Liver (tissue), 9 donors: ENCODE data around the gene CUL4A. TPM values are rescaled to one million over a fixed set of nuclear protein-coding genes. Genes with fewer than 3 reads are reported as not detected.

Experiments
- DNase-seq: peaks from one replicate; pipeline ENCODE4 v3.0.0-alpha.2; 2017; ENCODE audit warnings: low spot score
- H3K27ac ChIP-seq, 2 donors: one replicate each; pipeline ENCODE4 v1.7.0; 2013; ENCODE audit warnings: inconsistent platforms in 2 of 2, low read length in 2 of 2, control low read depth in 1 of 2, low read depth in 1 of 2, mild to moderate bottlenecking in 1 of 2
- H3K27me3 ChIP-seq, 4 donors: one replicate each; pipeline versions ENCODE4 v1.6.1 to v1.7.0; 2013; ENCODE audit warnings: low read length in 3 of 4, inconsistent platforms in 1 of 4, mild to moderate bottlenecking in 1 of 4, moderate library complexity in 1 of 4; ENCODE audit not compliant: control insufficient read depth in 4 of 4, insufficient read depth in 4 of 4
- H3K36me3 ChIP-seq, 4 donors: one replicate each; pipeline versions ENCODE4 v1.6.1 to v1.7.0; 2013; ENCODE audit warnings: low read length in 3 of 4, mild to moderate bottlenecking in 3 of 4, low read depth in 1 of 4, moderate library complexity in 1 of 4; ENCODE audit not compliant: control insufficient read depth in 4 of 4, insufficient read depth in 3 of 4
- H3K4me1 ChIP-seq, 4 donors: one replicate each; pipeline versions ENCODE4 v1.6.1 to v1.7.0; 2013; ENCODE audit warnings: low read length in 3 of 4, mild to moderate bottlenecking in 3 of 4, moderate library complexity in 1 of 4; ENCODE audit not compliant: control insufficient read depth in 4 of 4, insufficient read depth in 4 of 4
- H3K4me3 ChIP-seq, 3 donors: one replicate each; pipeline versions ENCODE4 v1.6.1 to v1.7.0; 2013; ENCODE audit warnings: low read length in 3 of 3, control low read depth in 1 of 3, low read depth in 1 of 3, mild to moderate bottlenecking in 1 of 3
- H3K9ac ChIP-seq, 2 donors: one replicate each; pipeline ENCODE4 v1.7.0; 2013; ENCODE audit warnings: low read length in 2 of 2, mild to moderate bottlenecking in 2 of 2, moderate library complexity in 2 of 2, control low read depth in 1 of 2, low read depth in 1 of 2
- H3K9me3 ChIP-seq, 4 donors: one replicate each; pipeline versions ENCODE4 v1.6.1 to v1.7.0; 2013; ENCODE audit warnings: low read length in 3 of 4; ENCODE audit not compliant: control insufficient read depth in 4 of 4
- ATF3 ChIP-seq: IDR thresholded peaks from 2 replicates; pipeline ENCODE4 v1.6.1; 2016; ENCODE audit warnings: antibody characterized with exemption
- EGR1 ChIP-seq, 2 donors: IDR thresholded peaks; 2 replicates each; pipeline ENCODE4 v1.6.1; 2016 to 2018; ENCODE audit warnings: antibody characterized with exemption in 2 of 2, low read depth in 2 of 2
- FOXA2 ChIP-seq: IDR thresholded peaks from 2 replicates; pipeline ENCODE4 v1.6.1; 2016; ENCODE audit warnings: antibody characterized with exemption
- GABPA ChIP-seq, 2 donors: IDR thresholded peaks in 1 of 2; conservative IDR thresholded peaks in 1 of 2; 2 replicates each; pipeline ENCODE4 v1.6.1; 2016; ENCODE audit warnings: antibody characterized with exemption in 2 of 2, mild to moderate bottlenecking in 1 of 2, moderate library complexity in 1 of 2
- HNF4A ChIP-seq, 2 donors: conservative IDR thresholded peaks; 2 replicates each; pipeline ENCODE4 v1.6.1; 2016; ENCODE audit warnings: antibody characterized with exemption in 2 of 2, mild to moderate bottlenecking in 2 of 2
- HNF4G ChIP-seq: IDR thresholded peaks from 2 replicates; pipeline ENCODE4 v1.6.1; 2016; ENCODE audit warnings: antibody characterized with exemption
- MAX ChIP-seq: IDR thresholded peaks from 2 replicates; pipeline ENCODE4 v1.6.1; 2016; ENCODE audit warnings: antibody characterized with exemption
- NR2F2 ChIP-seq: IDR thresholded peaks from 2 replicates; pipeline ENCODE4 v1.6.1; 2016; ENCODE audit warnings: antibody characterized with exemption
- RAD21 ChIP-seq, 2 donors: IDR thresholded peaks; 2 replicates each; pipeline ENCODE4 v1.6.1; 2016; ENCODE audit warnings: antibody characterized with exemption in 2 of 2, mild to moderate bottlenecking in 2 of 2
- REST ChIP-seq: IDR thresholded peaks from 2 replicates; pipeline ENCODE4 v1.6.1; 2016; ENCODE audit warnings: antibody characterized with exemption, mild to moderate bottlenecking
- RXRA ChIP-seq, 2 donors: IDR thresholded peaks; 2 replicates each; pipeline ENCODE4 v1.6.1; 2017 to 2018; ENCODE audit warnings: antibody characterized with exemption in 2 of 2, mild to moderate bottlenecking in 1 of 2
- SP1 ChIP-seq: IDR thresholded peaks from 2 replicates; pipeline ENCODE4 v1.6.1; 2018; ENCODE audit warnings: antibody characterized with exemption, mild to moderate bottlenecking
- YY1 ChIP-seq: IDR thresholded peaks from 2 replicates; pipeline ENCODE4 v1.6.1; 2016; ENCODE audit warnings: antibody characterized with exemption, mild to moderate bottlenecking
- ZBTB33 ChIP-seq: IDR thresholded peaks from 2 replicates; pipeline ENCODE4 v1.6.1; 2016; ENCODE audit warnings: antibody characterized with exemption
- WGBS: extraction: QIAGEN DNeasy Blood & Tissue Kit; methylation state at CpG from one replicate; pipeline ENCODE4 v1.1.7; 2013; 5-methylcytosine and 5-hydroxymethylcytosine counted together
- polyA plus RNA-seq, 2 donors: library from polyadenylated mRNA; stranded (reverse) in 1 of 2; unstranded in 1 of 2; fragments of 200-250 nt in 1 of 2; fragments of >200 nt in 1 of 2; fragmentation: Nextera tagmentation in 1 of 2; extraction: Ambion mirVana in 1 of 2; gene quantifications; one replicate each; pipeline versions ENCODE4 v1.2.1 to v1.2.3, GENCODE V29; 2013 to 2015
- total RNA-seq, 2 donors: library from RNA; depleted of rRNA; stranded (reverse); fragments of >200 nt; gene quantifications; one replicate each; pipeline ENCODE4 v1.2.3, GENCODE V29; 2014
- donor health status: healthy.
- donor health status: healthy.
- donor health status: healthy.
- donor health status: healthy.
- donor health status: healthy.

CUL4A gene
- total and polyA plus RNA-seq, 4 donors = 19.9 to 89.4 (median 45.9) TPM

GRCh38 chr13:113196970-113197737, 12.3 kb upstream of the CUL4A start:
- H3K36me3 ChIP-seq = peaks cover 13 to 58% (median 42%) of the 10 kb centered on the region in 4 donors
- H3K4me1 ChIP-seq = no peaks in the 10 kb centered on the region
- no peak overlapping the region for H3K4me3 ChIP-seq
- TF ChIP-seq FOXA2 (no peak), RXRA (IDR thresholded peaks at IDR 0.05) (no peak), REST (no peak), RAD21 (IDR thresholded peaks at IDR 0.05) (no peak), HNF4G (no peak), MAX (no peak), ZBTB33 (no peak), EGR1 (IDR thresholded peaks at IDR 0.05; ENCODE audit: low read depth in 2 of 2) (no peak), NR2F2 (no peak), YY1 (no peak), ATF3 (no peak), HNF4A (conservative IDR thresholded peaks at IDR 0.05) (no peak), GABPA (IDR thresholded peaks at IDR 0.05 in 1 of 2, conservative IDR thresholded peaks at IDR 0.05 in 1 of 2) (no peak), SP1 (no peak)
- 92% methylated on average over 9 of the region's 9 CpGs for WGBS
- no peaks in the 10 kb centered on the region for H3K27me3 ChIP-seq
- H3K9me3 ChIP-seq = no peaks in the 10 kb centered on the region
- H3K27ac ChIP-seq = no peak overlapping the region
- no peak overlapping the region for H3K9ac ChIP-seq
- no peak for DNase-seq

GRCh38 chr13:113201815-113202214, 7.6 kb upstream of the CUL4A start:
- no peak overlapping the region for H3K4me3 ChIP-seq

More at GRCh38 chr13:113201815-113202214, 7.6 kb upstream of the CUL4A start:
- Histone ChIP-seq H3K9me3 (no peaks in the 10 kb centered on the region), H3K27ac (no peak overlapping the region), H3K9ac (no peak overlapping the region), H3K4me1 (peaks cover 3 to 21% (median 17%) of the 10 kb centered on the region in 4 donors), H3K27me3 (no peaks in the 10 kb centered on the region), H3K36me3 (peaks cover 2 to 28% (median 22%) of the 10 kb centered on the region in 4 donors)
- no peak for DNase-seq
- TF ChIP-seq SP1 = no peak
- TF ChIP-seq EGR1 (IDR thresholded peaks at IDR 0.05; ENCODE audit: low read depth in 2 of 2) = no peak
- no peak for TF ChIP-seq HNF4G
- 98% methylated on average over 2 of the region's 2 CpGs for WGBS
